Activated B cell treated with CpG ODN at 0.5 μM for 24 hours (primary cell): ENCODE measurements around the gene SAP30BP. TPM values are rescaled to one million over a fixed set of nuclear protein-coding genes. Genes with fewer than 3 reads are reported as not detected.

Experiments used
- ATAC-seq: fragments of 200-7000 bp; cut with Tn5 transposase; one replicate; pipeline ENCODE4 v1.10.0; 2021; ENCODE audit warnings: low read depth, mild to moderate bottlenecking, moderate library complexity
- CTCF ChIA-PET: fragments of 350-600 bp; sonication (Branson Sonifier 250); formaldehyde crosslinking; loops from one replicate; lab custom pipeline; 2021; ENCODE audit warnings: antibody characterized with exemption; lab: Charles Lee
- POLR2A ChIA-PET: fragments of 350-600 bp; sonication (Branson Sonifier 250); formaldehyde crosslinking; loops from one replicate; lab custom pipeline; 2021; ENCODE audit warnings: antibody characterized with exemption; lab: Charles Lee
- DNase-seq: peaks from one replicate; pipeline ENCODE4 v3.0.0; 2022
- H3K27ac Mint-ChIP-seq: one replicate; pipeline ENCODE4 v1.8.0; 2020; ENCODE audit warnings: mixed read lengths
- H3K27me3 Mint-ChIP-seq: one replicate; pipeline ENCODE4 v1.8.0; 2021; ENCODE audit warnings: mixed read lengths
- H3K36me3 Mint-ChIP-seq: one replicate; pipeline ENCODE4 v1.8.0; 2021; ENCODE audit warnings: low read depth, mixed read lengths
- H3K4me1 Mint-ChIP-seq: one replicate; pipeline ENCODE4 v1.8.0; 2021; ENCODE audit warnings: mixed read lengths
- H3K4me3 Mint-ChIP-seq: one replicate; pipeline ENCODE4 v1.8.0; 2020; ENCODE audit warnings: mild to moderate bottlenecking, mixed read lengths
- H3K9me3 Mint-ChIP-seq: one replicate; pipeline ENCODE4 v1.8.0; 2020; ENCODE audit warnings: mixed read lengths
- CTCF ChIP-seq: fragments of 200-600 bp; IDR thresholded peaks from one replicate; pipeline ENCODE4 v1.8.0; 2022; ENCODE audit warnings: antibody characterized with exemption, mild to moderate bottlenecking
- intact Hi-C: fragments of 100-400 bp; cut with micrococcal nuclease; formaldehyde crosslinking; loops from one replicate; pipeline ENCODE4 v1.15.1; 2024
- total RNA-seq: library from RNA; stranded (reverse); gene quantifications from 2 replicates; pipeline ENCODE4 v1.2.3, GENCODE V29; 2022

SAP30BP gene
- total RNA-seq: 177 and 184 TPM in 2 replicates

GRCh38 chr17:75666959-75667790, at the start of gene SAP30BP, which contains the start of gene RECQL5:
SAP30BP (plus strand) TSS chr17:75667338; CDS start chr17:75667373, 35 bp downstream.
RECQL5 (minus strand) TSS chr17:75667154; CDS start chr17:75666557, 597 bp downstream.
- intact Hi-C loops: loop anchor here (1.0 to 5.0 kb wide), 5 partner anchors 22 to 840 kb away; partner anchors contain the start of genes SLC25A19 and UNK
- DNase-seq (peak; percentile 95), ATAC-seq (peak; percentile 74)
- no peak for TF ChIP-seq CTCF
- Mint-ChIP-seq H3K27ac (peak within 1 kb of the TSS; percentile 27), H3K4me1 (peaks cover 47% of the 10 kb centered on the region), H3K36me3 (peaks cover 48% of the 10 kb centered on the region), H3K9me3 (no peaks in the 10 kb centered on the region), H3K27me3 (no peaks in the 10 kb centered on the region), H3K4me3 (peak within 1 kb of the TSS; percentile 55)
- CTCF ChIA-PET: interaction anchor here (0.9 to 2.2 kb wide), 10 partner anchors 8 to 95 kb away, joined by 3 to 9 read pairs (median 4); no protein-coding TSS in a partner anchor
- POLR2A ChIA-PET: interaction anchor here (0.5 to 2.1 kb wide), 19 partner anchors 9 to 495 kb away, joined by 3 to 16 read pairs (median 5); partner anchors contain the start of genes SLC25A19, SMIM5, UNC13D and WBP2

DNA sequence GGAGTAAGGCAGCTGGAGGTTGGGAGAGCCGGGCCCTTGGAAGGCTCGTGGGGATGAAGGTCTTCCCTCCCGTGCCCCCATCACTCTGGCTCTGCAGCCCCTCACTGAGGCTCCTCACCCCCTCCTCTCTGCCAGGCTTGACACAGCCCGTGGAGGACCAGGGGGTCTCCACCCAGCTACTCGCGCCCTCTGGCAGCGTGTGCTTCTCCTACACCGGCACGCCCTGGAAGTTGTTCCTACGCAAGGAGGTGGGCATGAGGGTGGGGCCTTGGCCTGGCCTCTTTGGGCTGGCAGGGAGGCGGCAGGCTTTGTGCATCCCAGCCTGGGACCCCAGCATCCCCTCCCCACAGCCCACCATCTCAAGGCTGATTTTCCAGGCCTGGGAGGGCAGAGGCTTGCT, 49.5 kb upstream of the SAP30BP start:
- H3K27me3 Mint-ChIP-seq: no peaks in the 10 kb centered on the region

DNA sequence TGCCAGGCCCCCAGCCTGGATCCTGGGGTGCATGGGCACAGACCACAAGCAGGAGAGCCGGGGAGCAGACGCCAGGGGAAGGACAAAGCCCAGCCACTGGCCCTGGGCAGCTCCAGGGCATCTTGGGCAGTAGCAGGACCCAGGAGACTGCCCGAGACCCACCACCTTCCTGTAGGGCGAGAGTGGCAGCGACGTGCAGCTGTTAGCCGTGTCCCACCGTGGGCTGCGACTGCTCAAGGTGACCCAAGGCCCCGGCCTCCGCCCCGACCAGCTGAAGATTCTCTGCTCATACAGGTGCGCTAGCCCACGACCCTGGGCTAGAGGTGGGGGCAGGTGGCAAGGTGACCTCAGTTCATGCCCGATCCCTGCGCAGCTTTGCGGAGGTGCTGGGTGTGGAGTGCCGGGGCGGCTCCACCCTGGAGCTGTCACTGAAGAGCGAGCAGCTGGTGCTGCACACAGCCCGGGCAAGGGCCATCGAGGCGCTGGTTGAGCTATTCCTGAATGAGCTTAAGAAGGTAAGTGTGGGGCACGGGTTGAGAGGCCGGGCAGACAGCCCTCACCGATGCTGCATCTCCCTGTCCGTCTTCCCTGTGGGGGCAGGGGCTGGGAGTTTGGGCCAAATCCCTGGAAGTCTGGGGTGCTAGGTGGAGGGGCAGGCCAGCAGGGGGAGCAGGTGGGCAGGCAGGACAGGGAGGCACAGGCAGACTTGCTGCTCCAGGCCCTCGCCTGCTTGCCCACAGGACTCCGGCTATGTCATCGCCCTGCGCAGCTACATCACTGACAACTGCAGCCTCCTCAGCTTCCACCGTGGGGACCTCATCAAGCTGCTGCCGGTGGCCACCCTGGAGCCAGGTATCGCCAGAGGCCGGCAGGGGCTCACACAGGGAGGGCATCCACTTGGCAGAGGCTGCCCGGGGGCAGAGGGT, 47.4 kb upstream of the SAP30BP start:
- Mint-ChIP-seq H3K9me3 (no peaks in the 10 kb centered on the region), H3K27me3 (no peaks in the 10 kb centered on the region), H3K4me3 (no peak overlapping the region), H3K4me1 (no peaks in the 10 kb centered on the region), H3K27ac (no peak overlapping the region), H3K36me3 (peaks cover 43% of the 10 kb centered on the region)
- ATAC-seq (no peak), DNase-seq (no peak)
- no peak for TF ChIP-seq CTCF
- ChIA-PET CTCF (interaction anchor here (0.7 to 1.8 kb wide), 7 partner anchors 13 to 134 kb away, joined by 3 to 15 read pairs (median 4); partner anchors contain the start of gene SMIM5), POLR2A (interaction anchor here (0.9 kb wide), 2 partner anchors 22 to 130 kb away, joined by 4 read pairs; no protein-coding TSS in a partner anchor)
- intact Hi-C loops: no loop called here

More for the DNA sequence above, 49.5 kb upstream of the SAP30BP start:
- H3K36me3 Mint-ChIP-seq: peaks cover 33% of the 10 kb centered on the region
- ChIA-PET CTCF (interaction anchor here (1.7 to 2.5 kb wide), 3 partner anchors 15 to 17 kb away, joined by 6 to 9 read pairs (median 7); no protein-coding TSS in a partner anchor), POLR2A (no interaction called here)
- no peak overlapping the region for H3K27ac Mint-ChIP-seq
- H3K4me1 Mint-ChIP-seq: no peaks in the 10 kb centered on the region
- H3K4me3 Mint-ChIP-seq: no peak overlapping the region
- H3K9me3 Mint-ChIP-seq: no peaks in the 10 kb centered on the region
- intact Hi-C loops: no loop called here
- no peak for TF ChIP-seq CTCF
- DNase-seq (no peak), ATAC-seq (no peak)

- DNase-seq (no peak), ATAC-seq (no peak)
- Mint-ChIP-seq H3K9me3 (no peaks in the 10 kb centered on the region), H3K27me3 (no peaks in the 10 kb centered on the region), H3K4me1 (no peaks in the 10 kb centered on the region), H3K27ac (no peak overlapping the region), H3K36me3 (peaks cover 51% of the 10 kb centered on the region), H3K4me3 (no peak overlapping the region)
- intact Hi-C loops: no loop called here
- TF ChIP-seq CTCF: no peak
- CTCF ChIA-PET: interaction anchor here (1.8 kb wide), 1 partner anchor 12 kb away, joined by 6 read pairs; the partner anchor contains the start of gene SMIM5
- POLR2A ChIA-PET: no interaction called here
Observed at GRCh38 chr17:75621489-75621888, 45.6 kb upstream of the SAP30BP start.
